ENCODE results near the gene KRTCAP3. TPM values are rescaled to one million over a fixed set of nuclear protein-coding genes. Genes with fewer than 3 reads are reported as not detected.

Gene KRTCAP3
- total and polyA plus RNA-seq, 11 donors = 0.50 to 1.7 (median 0.63) TPM; not detected in 7

DNA sequence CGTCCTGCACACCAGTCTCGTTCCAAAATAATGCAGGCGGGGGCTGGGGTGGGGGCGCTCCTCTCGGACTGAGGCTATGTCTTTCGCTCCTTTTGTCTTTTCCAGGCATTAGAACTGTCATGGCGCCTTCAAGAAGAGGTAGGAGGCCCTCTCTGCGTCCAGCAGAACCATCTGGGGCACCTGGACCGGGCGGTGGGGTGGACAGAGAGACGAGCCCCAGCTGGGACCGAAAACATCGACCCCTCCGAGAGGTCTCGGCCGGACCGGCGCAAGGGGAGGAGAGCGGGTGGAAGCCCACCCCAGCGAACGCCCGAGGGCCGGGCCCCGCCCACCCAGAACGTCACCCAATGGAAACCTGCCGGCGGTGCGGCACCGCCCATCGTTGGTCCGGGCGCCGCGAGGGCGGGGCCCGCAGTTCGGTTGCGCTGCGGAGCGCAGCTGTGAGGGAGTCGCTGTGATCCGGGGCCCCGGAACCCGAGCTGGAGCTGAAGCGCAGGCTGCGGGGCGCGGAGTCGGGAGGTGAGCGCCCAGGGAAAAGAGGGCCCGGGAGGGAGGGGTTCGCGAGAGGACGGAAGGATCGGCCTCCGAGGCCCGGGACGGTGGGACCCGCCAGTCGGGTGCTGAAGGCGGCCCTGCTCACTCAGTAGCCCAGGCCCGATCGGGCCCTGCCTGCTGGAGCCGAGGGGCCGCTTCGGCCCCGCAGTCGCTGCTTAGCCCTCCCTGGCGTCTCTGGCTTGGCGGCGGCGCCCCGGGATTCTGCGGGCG is 13.8 kb upstream of the KRTCAP3 start, which contains the start of gene NRBP1:
TSS of gene NRBP1 (plus strand) at position 419 of the 765 bp plus-strand sequence. CDS start 4,643 bp downstream, outside the sequence.
- peak; percentile 92 to 98 (median 95) for DNase-seq
- peaks cover 0 to 16% (median 4%) of the 10 kb centered on the region in 9 donors for H3K36me3 ChIP-seq
- H3K27me3 ChIP-seq = no peaks in the 10 kb centered on the region
- TF ChIP-seq, protein P1, sequence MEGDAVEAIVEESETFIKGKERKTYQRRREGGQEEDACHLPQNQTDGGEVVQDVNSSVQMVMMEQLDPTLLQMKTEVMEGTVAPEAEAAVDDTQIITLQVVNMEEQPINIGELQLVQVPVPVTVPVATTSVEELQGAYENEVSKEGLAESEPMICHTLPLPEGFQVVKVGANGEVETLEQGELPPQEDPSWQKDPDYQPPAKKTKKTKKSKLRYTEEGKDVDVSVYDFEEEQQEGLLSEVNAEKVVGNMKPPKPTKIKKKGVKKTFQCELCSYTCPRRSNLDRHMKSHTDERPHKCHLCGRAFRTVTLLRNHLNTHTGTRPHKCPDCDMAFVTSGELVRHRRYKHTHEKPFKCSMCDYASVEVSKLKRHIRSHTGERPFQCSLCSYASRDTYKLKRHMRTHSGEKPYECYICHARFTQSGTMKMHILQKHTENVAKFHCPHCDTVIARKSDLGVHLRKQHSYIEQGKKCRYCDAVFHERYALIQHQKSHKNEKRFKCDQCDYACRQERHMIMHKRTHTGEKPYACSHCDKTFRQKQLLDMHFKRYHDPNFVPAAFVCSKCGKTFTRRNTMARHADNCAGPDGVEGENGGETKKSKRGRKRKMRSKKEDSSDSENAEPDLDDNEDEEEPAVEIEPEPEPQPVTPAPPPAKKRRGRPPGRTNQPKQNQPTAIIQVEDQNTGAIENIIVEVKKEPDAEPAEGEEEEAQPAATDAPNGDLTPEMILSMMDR (IDR thresholded peaks at IDR 0.05) = peak in 1 of 12 donors; percentile 3
- peak; percentile 4 to 91 for TF ChIP-seq POLR2A (IDR thresholded peaks at IDR 0.05)
- intact Hi-C loops (cut with DNase I) = loop anchor here in 8 of 10 donors (1.0 to 5.0 kb wide), 6 partner anchors 18 to 216 kb away; partner anchors contain the start of genes PPM1G (in 7 of the 8), EIF2B4 (in 2 of the 8), SNX17 (in 2 of the 8) and ATRAID (in 1 of the 8)
- WGBS, 4 donors = 0% methylated on average over 34 to 75 of the region's 75 CpGs
- peak within 1 kb of the TSS; percentile 60 to 100 (median 96) for H3K4me3 ChIP-seq
- no peaks in the 10 kb centered on the region for H3K9me3 ChIP-seq
- H3K4me1 ChIP-seq = peaks cover 4 to 46% (median 31%) of the 10 kb centered on the region in 12 donors
- peak within 1 kb of the TSS; percentile 93 to 100 (median 98) for H3K27ac ChIP-seq
- peak; percentile 96 to 98 (median 96) for ATAC-seq

DNA sequence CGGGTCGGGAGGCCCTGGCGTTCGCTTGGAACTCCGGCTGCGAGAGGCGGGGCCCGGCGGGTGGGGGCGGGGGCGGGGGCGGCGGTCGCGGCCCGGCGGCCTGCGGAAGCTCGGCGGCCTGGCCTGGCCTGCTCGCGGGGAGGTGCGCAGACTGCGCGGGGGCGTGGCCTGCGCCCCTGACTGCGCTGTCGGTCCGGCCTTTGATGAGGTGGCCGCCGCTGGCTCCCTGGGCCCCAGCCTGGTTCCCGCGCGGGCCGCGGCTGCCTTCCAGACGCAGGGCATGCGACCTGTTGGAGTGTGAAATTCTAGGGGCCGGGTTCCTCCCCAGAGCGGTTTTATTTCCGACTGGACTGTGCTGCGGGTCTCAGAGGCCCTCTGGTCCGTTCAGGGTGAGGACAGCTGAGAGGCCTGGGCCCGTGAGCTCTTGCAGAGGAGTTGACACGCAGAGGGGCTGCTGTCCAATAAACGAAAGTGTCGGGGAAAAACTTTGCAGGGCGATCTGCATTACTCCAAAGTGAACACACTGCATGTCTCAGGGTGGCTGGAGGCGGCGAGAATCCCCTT is 13.1 kb upstream of the KRTCAP3 start:
- TF ChIP-seq, protein P1 (IDR thresholded peaks at IDR 0.05) = no peak
- TF ChIP-seq POLR2A (IDR thresholded peaks at IDR 0.05) = no peak
- ATAC-seq (peak; percentile 82 to 95 (median 88)), DNase-seq (peak; percentile 85 to 92 (median 90))
- Histone ChIP-seq H3K27ac (peak overlapping the region; percentile 93 to 100 (median 98)), H3K36me3 (peaks cover 0 to 22% (median 11%) of the 10 kb centered on the region in 9 donors), H3K9me3 (no peaks in the 10 kb centered on the region), H3K27me3 (no peaks in the 10 kb centered on the region), H3K4me3 (peak overlapping the region; percentile 60 to 100 (median 96)), H3K4me1 (peaks cover 4 to 49% (median 31%) of the 10 kb centered on the region in 12 donors)
- intact Hi-C loops (cut with DNase I) = loop anchor here in 8 of 10 donors (1.0 to 5.0 kb wide), 6 partner anchors 18 to 217 kb away; partner anchors contain the start of genes PPM1G (in 7 of the 8), EIF2B4 (in 2 of the 8), SNX17 (in 2 of the 8) and ATRAID (in 1 of the 8)
- 0% methylated on average over 19 to 51 of the region's 51 CpGs for WGBS, 4 donors

DNA sequence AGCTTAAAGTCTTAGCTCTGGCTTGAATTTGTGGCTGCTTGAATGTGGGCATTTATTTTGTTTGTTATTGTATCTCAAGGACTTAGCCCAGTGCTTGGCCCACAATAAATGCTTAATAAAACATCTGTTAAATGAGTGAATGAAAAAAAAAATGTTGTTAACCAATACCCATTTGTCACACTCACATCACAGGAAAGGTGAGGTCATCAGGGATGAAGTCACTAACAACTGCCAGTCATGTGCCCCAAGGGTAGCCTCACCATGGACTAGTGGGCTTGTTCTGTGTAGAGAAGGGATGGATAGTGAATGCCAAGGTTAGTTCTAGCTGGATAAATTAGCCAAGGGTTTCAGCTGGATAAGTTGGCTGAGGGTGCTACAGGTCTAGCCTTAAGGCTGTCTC is 10.8 kb upstream of the KRTCAP3 start:
- H3K9me3 ChIP-seq = no peaks in the 10 kb centered on the region
- DNase-seq = no peak
- peaks cover 0 to 46% (median 34%) of the 10 kb centered on the region in 9 donors for H3K36me3 ChIP-seq
- peaks cover 4 to 49% (median 31%) of the 10 kb centered on the region in 12 donors for H3K4me1 ChIP-seq
- intact Hi-C loops (cut with DNase I) = loop anchor here in 1 of 10 donors (5.0 kb wide), 1 partner anchor 151 kb away; the partner anchor contains the start of gene ZNF512
- TF ChIP-seq, protein P1 (IDR thresholded peaks at IDR 0.05) = no peak
- TF ChIP-seq POLR2A (IDR thresholded peaks at IDR 0.05) = no peak
- H3K27me3 ChIP-seq = no peaks in the 10 kb centered on the region
- ATAC-seq = no peak
- no peak overlapping the region for H3K4me3 ChIP-seq
- no peak overlapping the region for H3K27ac ChIP-seq

DNA sequence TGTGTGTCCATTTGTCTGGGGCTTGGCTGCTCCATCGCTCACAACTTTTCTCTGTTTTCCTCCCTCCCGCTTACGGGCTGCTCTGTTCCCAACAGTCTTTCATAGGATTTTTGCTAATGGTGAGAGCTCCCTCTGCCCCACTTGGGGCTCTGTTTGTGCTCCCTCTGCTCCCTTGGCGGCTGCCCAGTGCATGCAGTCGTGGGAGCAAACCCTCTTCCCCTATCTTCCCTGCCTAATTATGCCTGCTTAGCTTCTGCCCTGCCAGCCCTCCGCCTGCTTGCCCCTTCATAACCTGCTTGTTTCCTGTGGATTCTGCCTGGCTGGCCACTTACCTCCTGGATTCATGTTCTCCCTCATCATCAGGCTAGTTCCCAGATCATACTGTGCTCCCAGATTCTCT is 6.6 kb upstream of the KRTCAP3 start:
- intact Hi-C loops (cut with DNase I) = no loop called here
- Histone ChIP-seq H3K9me3 (no peaks in the 10 kb centered on the region), H3K27me3 (no peaks in the 10 kb centered on the region), H3K4me3 (no peak overlapping the region), H3K4me1 (peaks cover 0 to 30% (median 14%) of the 10 kb centered on the region in 12 donors), H3K36me3 (peaks cover 7 to 88% (median 76%) of the 10 kb centered on the region in 9 donors), H3K27ac (no peak overlapping the region)
- no peak for TF ChIP-seq POLR2A (IDR thresholded peaks at IDR 0.05)
- TF ChIP-seq, protein P1 (IDR thresholded peaks at IDR 0.05) = no peak
- ATAC-seq = no peak
- 85 to 88% (median 87%) methylated on average over 6 of the region's 6 CpGs for WGBS, 4 donors
- no peak for DNase-seq

Measured in heart left ventricle (tissue), 16 donors.